Activated CD4-positive, alpha-beta memory T cell treated with anti-CD3 and anti-CD28 coated beads for 36 hours (primary cell): ENCODE results near the gene TNFSF13. TPM values are rescaled to one million over a fixed set of nuclear protein-coding genes. Genes with fewer than 3 reads are reported as not detected.

Experiments used
- CTCF ChIA-PET: fragments of 350-600 bp; sonication (Branson Sonifier 250); formaldehyde crosslinking; loops from one replicate; lab custom pipeline; 2021; ENCODE audit warnings: antibody characterized with exemption, inconsistent platforms; lab: Charles Lee
- POLR2A ChIA-PET: fragments of 350-600 bp; sonication (Branson Sonifier 250); formaldehyde crosslinking; loops from one replicate; lab custom pipeline; 2021; ENCODE audit warnings: antibody characterized with exemption; lab: Charles Lee
- DNase-seq: peaks from one replicate; pipeline ENCODE4 v3.0.0-alpha.2; 2020
- H3K27ac Mint-ChIP-seq: one replicate; pipeline ENCODE4 v1.8.0; 2021; ENCODE audit warnings: mixed read lengths
- H3K27me3 Mint-ChIP-seq: one replicate; pipeline ENCODE4 v1.8.0; 2021; ENCODE audit warnings: mixed read lengths
- H3K36me3 Mint-ChIP-seq: one replicate; pipeline ENCODE4 v1.8.0; 2021; ENCODE audit warnings: mixed read lengths
- H3K4me1 Mint-ChIP-seq: one replicate; pipeline ENCODE4 v1.8.0; 2021; ENCODE audit warnings: low read depth, mixed read lengths
- H3K4me3 Mint-ChIP-seq: one replicate; pipeline ENCODE4 v1.8.0; 2021; ENCODE audit warnings: mild to moderate bottlenecking, mixed read lengths
- H3K9me3 Mint-ChIP-seq: one replicate; pipeline ENCODE4 v1.8.0; 2021; ENCODE audit warnings: mixed read lengths
- intact Hi-C: fragments of 100-400 bp; cut with micrococcal nuclease; formaldehyde crosslinking; loops from one replicate; pipeline ENCODE4 v1.15.1; 2023
- total RNA-seq, 2 experiments: library from RNA; stranded (reverse); gene quantifications; one replicate each; pipeline ENCODE4 v1.2.3, GENCODE V29; 2021

The TNFSF13 gene
- under 1 TPM; 0.71 to 0.94 TPM for total RNA-seq

- POLR2A ChIA-PET = no interaction called here
- intact Hi-C loops = no loop called here
- Mint-ChIP-seq H3K27me3 (no peaks in the 10 kb centered on the region), H3K36me3 (peaks cover 7% of the 10 kb centered on the region), H3K4me1 (peaks cover 33% of the 10 kb centered on the region), H3K27ac (no peak within 1 kb of the TSS), H3K9me3 (no peaks in the 10 kb centered on the region), H3K4me3 (no peak within 1 kb of the TSS)
- CTCF ChIA-PET = interaction anchor here (0.7 to 4.4 kb wide), 7 partner anchors 10 to 280 kb away, joined by 3 to 99 read pairs (median 12); partner anchors contain the start of genes MPDU1, SOX15 and TNFSF12
- no peak for DNase-seq
Measured at GRCh38 chr17:7558544-7559319, at the start of gene TNFSF13. TSS of gene TNFSF13 (plus strand) at chr17:7558750. CDS start at chr17:7559040, 290 bp downstream.

- H3K27ac Mint-ChIP-seq = no peak overlapping the region
- no peak overlapping the region for H3K4me3 Mint-ChIP-seq
- intact Hi-C loops = no loop called here
- no peaks in the 10 kb centered on the region for H3K9me3 Mint-ChIP-seq
- ChIA-PET CTCF (interaction anchor here (1.4 to 3.6 kb wide), 3 partner anchors 14 to 123 kb away, joined by 3 to 21 read pairs (median 4); partner anchors contain the start of gene SENP3), POLR2A (no interaction called here)
- peaks cover 67% of the 10 kb centered on the region for H3K36me3 Mint-ChIP-seq
- no peaks in the 10 kb centered on the region for H3K27me3 Mint-ChIP-seq
- no peak for DNase-seq
- H3K4me1 Mint-ChIP-seq = no peaks in the 10 kb centered on the region
Measured at GRCh38 chr17:7508846-7509245, 49.7 kb upstream of the TNFSF13 start.

- CTCF ChIA-PET = interaction anchor here (3.6 kb wide), 1 partner anchor 51 kb away, joined by 21 read pairs; the partner anchor contains the start of gene SENP3
- Mint-ChIP-seq H3K4me1 (no peaks in the 10 kb centered on the region), H3K9me3 (no peaks in the 10 kb centered on the region), H3K4me3 (no peak overlapping the region), H3K27ac (no peak overlapping the region), H3K36me3 (peaks cover 62% of the 10 kb centered on the region), H3K27me3 (no peaks in the 10 kb centered on the region)
- POLR2A ChIA-PET = no interaction called here
- no peak for DNase-seq
- intact Hi-C loops = no loop called here
Measured at GRCh38 chr17:7509937-7510336, 48.6 kb upstream of the TNFSF13 start.

GRCh38 chr17:7511108-7511507, 47.4 kb upstream of the TNFSF13 start:
- peaks cover 57% of the 10 kb centered on the region for H3K36me3 Mint-ChIP-seq
- H3K4me1 Mint-ChIP-seq = no peaks in the 10 kb centered on the region
- no peak overlapping the region for H3K27ac Mint-ChIP-seq
- CTCF ChIA-PET = interaction anchor here (5.4 kb wide), 1 partner anchor 50 kb away, joined by 148 read pairs; the partner anchor contains the start of gene SENP3
- POLR2A ChIA-PET = no interaction called here
- intact Hi-C loops = no loop called here
- DNase-seq = no peak
- no peaks in the 10 kb centered on the region for H3K27me3 Mint-ChIP-seq
- no peaks in the 10 kb centered on the region for H3K9me3 Mint-ChIP-seq
- no peak overlapping the region for H3K4me3 Mint-ChIP-seq

GRCh38 chr17:7512105-7512504, 46.4 kb upstream of the TNFSF13 start:
- intact Hi-C loops = no loop called here
- Mint-ChIP-seq H3K36me3 (peaks cover 50% of the 10 kb centered on the region), H3K4me1 (no peaks in the 10 kb centered on the region), H3K4me3 (no peak overlapping the region), H3K9me3 (no peaks in the 10 kb centered on the region), H3K27me3 (no peaks in the 10 kb centered on the region), H3K27ac (no peak overlapping the region)
- ChIA-PET POLR2A (no interaction called here), CTCF (interaction anchor here (1.3 to 5.4 kb wide), 3 partner anchors 11 to 49 kb away, joined by 4 to 148 read pairs (median 18); partner anchors contain the start of gene SENP3)
- DNase-seq = no peak

- Mint-ChIP-seq H3K9me3 (no peaks in the 10 kb centered on the region), H3K4me3 (no peak overlapping the region), H3K27me3 (no peaks in the 10 kb centered on the region), H3K36me3 (peaks cover 48% of the 10 kb centered on the region), H3K27ac (no peak overlapping the region), H3K4me1 (no peaks in the 10 kb centered on the region)
- no peak for DNase-seq
- intact Hi-C loops = no loop called here
- CTCF ChIA-PET = interaction anchor here (0.6 to 5.4 kb wide), 17 partner anchors 8 to 175 kb away, joined by 3 to 148 read pairs (median 5); partner anchors contain the start of genes SAT2, SENP3, SOX15 and TMEM95
- POLR2A ChIA-PET = interaction anchor here (0.6 to 1.2 kb wide), 5 partner anchors 27 to 130 kb away, joined by 3 to 10 read pairs (median 3); partner anchors contain the start of genes MPDU1, SENP3 and TNFSF12
Measured at GRCh38 chr17:7512824-7513540, 45.6 kb upstream of the TNFSF13 start.

GRCh38 chr17:7513850-7514419, 44.6 kb upstream of the TNFSF13 start:
- no peaks in the 10 kb centered on the region for H3K4me1 Mint-ChIP-seq
- CTCF ChIA-PET = interaction anchor here (0.7 to 5.4 kb wide), 29 partner anchors 8 to 416 kb away, joined by 3 to 148 read pairs (median 4); partner anchors contain the start of genes CD68, CHRNB1, SAT2 and SENP3
- no peak overlapping the region for H3K27ac Mint-ChIP-seq
- peaks cover 38% of the 10 kb centered on the region for H3K36me3 Mint-ChIP-seq
- POLR2A ChIA-PET = interaction anchor here (1.0 to 1.2 kb wide), 4 partner anchors 28 to 131 kb away, joined by 3 to 10 read pairs (median 4); partner anchors contain the start of genes SENP3 and TNFSF12
- intact Hi-C loops = loop anchor here (1.0 kb wide), 1 partner anchor 47 kb away; the partner anchor contains the start of gene SENP3
- no peaks in the 10 kb centered on the region for H3K9me3 Mint-ChIP-seq
- no peaks in the 10 kb centered on the region for H3K27me3 Mint-ChIP-seq
- H3K4me3 Mint-ChIP-seq = no peak overlapping the region
- no peak for DNase-seq

- peaks cover 21% of the 10 kb centered on the region for H3K36me3 Mint-ChIP-seq
- DNase-seq = no peak
- no peaks in the 10 kb centered on the region for H3K27me3 Mint-ChIP-seq
- no peaks in the 10 kb centered on the region for H3K9me3 Mint-ChIP-seq
- POLR2A ChIA-PET = no interaction called here
- intact Hi-C loops = no loop called here
- no peak overlapping the region for H3K27ac Mint-ChIP-seq
- no peaks in the 10 kb centered on the region for H3K4me1 Mint-ChIP-seq
- CTCF ChIA-PET = interaction anchor here (0.7 to 5.4 kb wide), 18 partner anchors 10 to 172 kb away, joined by 3 to 148 read pairs (median 5); partner anchors contain the start of genes CHRNB1, SENP3, SOX15 and TMEM95
- no peak overlapping the region for H3K4me3 Mint-ChIP-seq
Measured at GRCh38 chr17:7515911-7516610, 42.5 kb upstream of the TNFSF13 start.

- CTCF ChIA-PET = interaction anchor here (0.6 to 5.5 kb wide), 27 partner anchors 9 to 422 kb away, joined by 3 to 99 read pairs (median 3); partner anchors contain the start of genes MPDU1, SENP3, SOX15 and TMEM256
- no peaks in the 10 kb centered on the region for H3K27me3 Mint-ChIP-seq
- no peak overlapping the region for H3K27ac Mint-ChIP-seq
Measured at GRCh38 chr17:7523033-7523432, 35.5 kb upstream of the TNFSF13 start.

GRCh38 chr17:7528842-7529241, 29.7 kb upstream of the TNFSF13 start:
- intact Hi-C loops = no loop called here
- ChIA-PET CTCF (interaction anchor here (1.9 kb wide), 1 partner anchor 32 kb away, joined by 8 read pairs; no protein-coding TSS in a partner anchor), POLR2A (no interaction called here)
- DNase-seq = no peak
- H3K36me3 Mint-ChIP-seq = peaks cover 6% of the 10 kb centered on the region
- H3K27ac Mint-ChIP-seq = no peak overlapping the region
- no peaks in the 10 kb centered on the region for H3K4me1 Mint-ChIP-seq
- H3K27me3 Mint-ChIP-seq = no peaks in the 10 kb centered on the region
- no peak overlapping the region for H3K4me3 Mint-ChIP-seq
- peaks cover 18% of the 10 kb centered on the region for H3K9me3 Mint-ChIP-seq

More at GRCh38 chr17:7523033-7523432, 35.5 kb upstream of the TNFSF13 start:
- DNase-seq = peak; percentile 65
- intact Hi-C loops = loop anchor here (1.0 kb wide), 1 partner anchor 38 kb away; the partner anchor contains the start of gene SENP3
- POLR2A ChIA-PET = interaction anchor here (0.8 to 1.2 kb wide), 3 partner anchors 38 to 288 kb away, joined by 3 to 6 read pairs (median 3); partner anchors contain the start of genes DVL2 and MPDU1
- H3K4me3 Mint-ChIP-seq = no peak overlapping the region
- peaks cover 4% of the 10 kb centered on the region for H3K4me1 Mint-ChIP-seq
- H3K36me3 Mint-ChIP-seq = peaks cover 2% of the 10 kb centered on the region
- H3K9me3 Mint-ChIP-seq = peaks cover 8% of the 10 kb centered on the region
